Aorta (tissue), 5 donors: ENCODE measurements around the gene PLCB1. TPM values are rescaled to one million over a fixed set of nuclear protein-coding genes. Genes with fewer than 3 reads are reported as not detected.

ENCODE experiments used
- ATAC-seq: fragments of 200-7000 bp; cut with Tn5 transposase; one replicate; pipeline ENCODE4 v1.9.1; 2022; ENCODE audit warnings: moderate library complexity; ENCODE audit not compliant: low FRiP score
- DNase-seq, 2 donors: peaks; one replicate each; pipeline ENCODE4 v3.0.0-alpha.2; 2020
- H3K27ac ChIP-seq, 2 donors: one replicate each; pipeline ENCODE4 v1.5.1; 2013; ENCODE audit warnings: low read length in 2 of 2, mild to moderate bottlenecking in 2 of 2, moderate library complexity in 2 of 2, control low read depth in 1 of 2, inconsistent platforms in 1 of 2, low read depth in 1 of 2
- H3K27me3 ChIP-seq, 2 donors: one replicate each; pipeline ENCODE4 v1.6.1; 2013; ENCODE audit warnings: control low read depth in 1 of 2, low read length in 1 of 2, mild to moderate bottlenecking in 1 of 2, moderate library complexity in 1 of 2; ENCODE audit not compliant: insufficient read depth in 2 of 2, control insufficient read depth in 1 of 2
- H3K36me3 ChIP-seq, 2 donors: one replicate each; pipeline ENCODE4 v1.6.1; 2013; ENCODE audit warnings: control low read depth in 1 of 2, low read length in 1 of 2, mild to moderate bottlenecking in 1 of 2; ENCODE audit not compliant: insufficient read depth in 2 of 2, control insufficient read depth in 1 of 2
- H3K4me1 ChIP-seq, 2 donors: one replicate each; pipeline ENCODE4 v1.6.1; 2013; ENCODE audit warnings: low read length in 2 of 2, control low read depth in 1 of 2, mild to moderate bottlenecking in 1 of 2, moderate library complexity in 1 of 2; ENCODE audit not compliant: insufficient read depth in 2 of 2, control insufficient read depth in 1 of 2
- H3K4me3 ChIP-seq, 2 donors: one replicate each; pipeline ENCODE4 v1.5.1; 2013; ENCODE audit warnings: low read length in 2 of 2, control low read depth in 1 of 2, mild to moderate bottlenecking in 1 of 2
- H3K9me3 ChIP-seq: one replicate; pipeline ENCODE4 v1.6.1; 2013; ENCODE audit warnings: mild to moderate bottlenecking, low read length; ENCODE audit not compliant: control insufficient read depth
- WGBS, 2 donors: extraction: QIAGEN DNeasy Blood & Tissue Kit; methylation state at CpG; one replicate each; pipeline ENCODE4 v1.1.7; 2013; 5-methylcytosine and 5-hydroxymethylcytosine counted together
- intact Hi-C, 2 donors: fragments of 100-400 bp; cut with DNase I; formaldehyde crosslinking; loops; one replicate each; pipeline versions ENCODE4 v1.14.2 to v1.15.0; 2022
- polyA plus RNA-seq, 2 donors: library from polyadenylated mRNA; stranded (reverse); fragments of 200-250 nt; gene quantifications; one replicate each; pipeline ENCODE4 v1.2.3, GENCODE V29; 2013
- total RNA-seq, 2 donors: library from RNA; stranded (reverse); fragmentation: NEBNext Ultra II Directional; extraction: Animal tissue kit (Norgen Biotek cat#: 25700); gene quantifications; one replicate each; pipeline ENCODE4 v1.2.1, GENCODE V29; 2021
- donor health status: healthy with polysubstance abuse.
- donor health status: Bipolar disorder and iron deficiency.
- donor health status: DM: no; HTN: no; CAD: no.
- donor health status: DM: no; HTN: no; CAD: no.
- donor health status: DM: yes; HTN: yes; CAD: no.

PLCB1 gene
- total and polyA plus RNA-seq, 4 donors, result 1.4 to 35.0 (median 6.6) TPM

GRCh38 chr20:8764344-8764962 lies 632.4 kb downstream of the PLCB1 start:
- Histone ChIP-seq H3K4me3 (no peak overlapping the region), H3K36me3 (no peaks in the 10 kb centered on the region), H3K27me3 (no peaks in the 10 kb centered on the region), H3K4me1 (no peaks in the 10 kb centered on the region), H3K27ac (no peak overlapping the region), H3K9me3 (no peaks in the 10 kb centered on the region)
- intact Hi-C loops, result no loop called here
- no peak for ATAC-seq
- WGBS, 2 donors, result 58 to 63% methylated on average over 4 of the region's 4 CpGs
- DNase-seq, result no peak

GRCh38 chr20:8766868-8767390 lies 634.9 kb downstream of the PLCB1 start:
- Histone ChIP-seq H3K27ac (no peak overlapping the region), H3K36me3 (no peaks in the 10 kb centered on the region), H3K27me3 (no peaks in the 10 kb centered on the region), H3K4me1 (no peaks in the 10 kb centered on the region), H3K9me3 (no peaks in the 10 kb centered on the region), H3K4me3 (no peak overlapping the region)
- ATAC-seq (no peak), DNase-seq (no peak)
- WGBS, 2 donors, result 88 to 91% methylated on average over 5 of the region's 5 CpGs
- intact Hi-C loops, result no loop called here

- Histone ChIP-seq H3K27ac (no peak overlapping the region), H3K9me3 (no peaks in the 10 kb centered on the region), H3K36me3 (no peaks in the 10 kb centered on the region), H3K4me1 (no peaks in the 10 kb centered on the region), H3K27me3 (no peaks in the 10 kb centered on the region), H3K4me3 (no peak overlapping the region)
- DNase-seq (no peak), ATAC-seq (no peak)
- WGBS, 2 donors, result 83 to 85% methylated on average over 5 of the region's 5 CpGs
- intact Hi-C loops, result no loop called here
Measured at GRCh38 chr20:8774412-8774811, 642.3 kb downstream of the PLCB1 start.

- 69 to 76% methylated on average over 4 of the region's 4 CpGs for WGBS, 2 donors
- intact Hi-C loops, result no loop called here
- Histone ChIP-seq H3K27me3 (no peaks in the 10 kb centered on the region), H3K4me3 (no peak overlapping the region), H3K36me3 (no peaks in the 10 kb centered on the region), H3K27ac (no peak overlapping the region), H3K9me3 (no peaks in the 10 kb centered on the region), H3K4me1 (peaks cover 0 to 4% of the 10 kb centered on the region in 2 donors)
- ATAC-seq (no peak), DNase-seq (no peak)
Measured at GRCh38 chr20:8777911-8778310, 645.8 kb downstream of the PLCB1 start.

- DNase-seq, result no peak
- intact Hi-C loops, result no loop called here
- no peak overlapping the region for H3K27ac ChIP-seq
- ATAC-seq, result no peak
- H3K9me3 ChIP-seq, result no peaks in the 10 kb centered on the region
- H3K4me3 ChIP-seq, result no peak overlapping the region
- peaks cover 0 to 4% of the 10 kb centered on the region in 2 donors for H3K4me1 ChIP-seq
- no peaks in the 10 kb centered on the region for H3K27me3 ChIP-seq
- no peaks in the 10 kb centered on the region for H3K36me3 ChIP-seq
Measured at GRCh38 chr20:8778387-8778786, 646.3 kb downstream of the PLCB1 start.

- no peaks in the 10 kb centered on the region for H3K9me3 ChIP-seq
- no peak overlapping the region for H3K27ac ChIP-seq
- H3K36me3 ChIP-seq, result no peaks in the 10 kb centered on the region
- H3K27me3 ChIP-seq, result no peaks in the 10 kb centered on the region
- peaks cover 0 to 4% of the 10 kb centered on the region in 2 donors for H3K4me1 ChIP-seq
- no peak for ATAC-seq
- intact Hi-C loops, result loop anchor here in 1 of 2 donors (5.0 to 10.0 kb wide), 2 partner anchors 574 to 611 kb away; no protein-coding TSS in a partner anchor
- no peak for DNase-seq
- no peak overlapping the region for H3K4me3 ChIP-seq
Measured at GRCh38 chr20:8780915-8781314, 648.8 kb downstream of the PLCB1 start.

- Histone ChIP-seq H3K4me3 (no peak overlapping the region), H3K27ac (no peak overlapping the region), H3K36me3 (no peaks in the 10 kb centered on the region), H3K9me3 (no peaks in the 10 kb centered on the region), H3K27me3 (no peaks in the 10 kb centered on the region), H3K4me1 (peaks cover 0 to 4% of the 10 kb centered on the region in 2 donors)
- intact Hi-C loops, result loop anchor here in 1 of 2 donors (5.0 to 10.0 kb wide), 2 partner anchors 572 to 609 kb away; no protein-coding TSS in a partner anchor
- WGBS, 2 donors, result 9 to 10% methylated on average over 2 of the region's 2 CpGs
- ATAC-seq (no peak), DNase-seq (no peak)
Measured at GRCh38 chr20:8782804-8783203, 650.7 kb downstream of the PLCB1 start.

GRCh38 chr20:8783734-8784133 lies 651.7 kb downstream of the PLCB1 start:
- WGBS, 2 donors, result 2 to 100% methylated on average over 1 of the region's 1 CpG
- intact Hi-C loops, result loop anchor here in 1 of 2 donors (5.0 to 10.0 kb wide), 2 partner anchors 571 to 609 kb away; no protein-coding TSS in a partner anchor
- Histone ChIP-seq H3K27ac (peak overlapping the region; percentile 28 to 48), H3K4me3 (no peak overlapping the region), H3K4me1 (peaks cover 0 to 4% of the 10 kb centered on the region in 2 donors), H3K9me3 (no peaks in the 10 kb centered on the region), H3K27me3 (no peaks in the 10 kb centered on the region), H3K36me3 (no peaks in the 10 kb centered on the region)
- no peak for ATAC-seq
- DNase-seq, result no peak

- peaks cover 0 to 4% of the 10 kb centered on the region in 2 donors for H3K4me1 ChIP-seq
- DNase-seq, result no peak
- H3K9me3 ChIP-seq, result no peaks in the 10 kb centered on the region
- intact Hi-C loops, result loop anchor here in 1 of 2 donors (10.0 kb wide), 1 partner anchor 568 kb away; no protein-coding TSS in a partner anchor
- no peaks in the 10 kb centered on the region for H3K27me3 ChIP-seq
- H3K27ac ChIP-seq, result no peak overlapping the region
- 94% methylated on average over 6 of the region's 6 CpGs for WGBS, 2 donors
- no peak overlapping the region for H3K4me3 ChIP-seq
- H3K36me3 ChIP-seq, result no peaks in the 10 kb centered on the region
- no peak for ATAC-seq
Measured at GRCh38 chr20:8786383-8786782, 654.3 kb downstream of the PLCB1 start.
